K562 (cell line): ENCODE measurements around the gene AUNIP. TPM values are rescaled to one million over a fixed set of nuclear protein-coding genes. Genes with fewer than 3 reads are reported as not detected.
A peak's percentile ranks its signal among the peaks of the same experiment; 100 is the strongest.

Experiments used
- CBFB ChIP-seq: sonication (generic); formaldehyde crosslinking; IDR thresholded peaks from 2 replicates; pipeline ENCODE4 v1.4.0; 2020; ENCODE audit warnings: mild to moderate bottlenecking, missing genetic modification reagents
- DNMT1 ChIP-seq: fragments of 450-650 bp; IDR thresholded peaks from 2 replicates; pipeline ENCODE4 v1.6.1; 2016; ENCODE audit warnings: antibody characterized with exemption, mild to moderate bottlenecking
- FOXA1 ChIP-seq: fragments of 450-650 bp; IDR thresholded peaks from 2 replicates; pipeline ENCODE4 v1.6.1; 2016; ENCODE audit warnings: mild to moderate bottlenecking, borderline replicate concordance
- MGA ChIP-seq: fragments of 450-650 bp; IDR thresholded peaks from 2 replicates; pipeline ENCODE4 v1.6.1; 2016; ENCODE audit warnings: mild to moderate bottlenecking, moderate library complexity
- PCBP2 ChIP-seq: fragments of 200-400 bp; formaldehyde crosslinking; IDR thresholded peaks from 2 replicates; pipeline ENCODE4 v1.6.1; 2018; ENCODE audit warnings: low read length, low read depth, mild to moderate bottlenecking, moderate library complexity; ENCODE audit not compliant: poor library complexity, severe bottlenecking
- SAP30 ChIP-seq: fragments of 200-600 bp; sonication (generic); IDR thresholded peaks from 2 replicates; pipeline ENCODE4 v1.6.1; 2012; ENCODE audit warnings: borderline replicate concordance, low read depth, mild to moderate bottlenecking, moderate library complexity, low read length, control low read depth, inconsistent platforms; ENCODE audit not compliant: insufficient read depth, poor library complexity, severe bottlenecking
- ZNF224 ChIP-seq: sonication (generic); formaldehyde crosslinking; IDR thresholded peaks from 2 replicates; pipeline ENCODE4 v1.8.0; 2022; ENCODE audit warnings: mild to moderate bottlenecking, missing genetic modification reagents
- ZNF253 ChIP-seq: fragments of 250-450 bp; sonication (Bioruptor Pico); conservative IDR thresholded peaks from 2 replicates; pipeline ENCODE4 v1.6.1; 2021; ENCODE audit warnings: mild to moderate bottlenecking
- ZNF280B ChIP-seq: fragments of 250-450 bp; sonication (Bioruptor Pico); IDR thresholded peaks from 2 replicates; pipeline ENCODE4 v1.5.1; 2021; ENCODE audit warnings: mild to moderate bottlenecking
- polyA plus RNA-seq, 8 experiments: library from polyadenylated mRNA; depleted of rRNA in 4 of 8; stranded (reverse) in 5 of 8; unstranded in 3 of 8; fragments of >200 nt; fragmentation: Nextera tagmentation in 2 of 8; fragmentation: Illumina TruSeq in 1 of 8; extraction: Ambion mirVana in 2 of 8; extraction: Trizol in 1 of 8; gene quantifications; 2 replicates each; pipeline versions ENCODE4 v1.2.1 to v1.2.3, GENCODE V29; 2011 to 2014; ENCODE audit warnings: inconsistent platforms in 1 of 8, missing spikeins in 1 of 8
- total RNA-seq, 7 experiments: library from RNA; depleted of rRNA in 6 of 7; stranded (reverse); fragments of >200 nt in 6 of 7; fragmentation: Illumina TruSeq in 2 of 7; extraction: Trizol in 2 of 7; gene quantifications; 2 replicates each; pipeline versions ENCODE4 v1.2.1 to v1.2.3, GENCODE V29; 2011 to 2021; ENCODE audit warnings: low replicate concordance in 1 of 7

Gene AUNIP
- total and polyA plus RNA-seq, 9 of the 15 experiments (the other 6 are each of a cell fraction or from before 2014, with no cell fraction given): 12.1 to 53.8 (median 47.1) TPM

DNA sequence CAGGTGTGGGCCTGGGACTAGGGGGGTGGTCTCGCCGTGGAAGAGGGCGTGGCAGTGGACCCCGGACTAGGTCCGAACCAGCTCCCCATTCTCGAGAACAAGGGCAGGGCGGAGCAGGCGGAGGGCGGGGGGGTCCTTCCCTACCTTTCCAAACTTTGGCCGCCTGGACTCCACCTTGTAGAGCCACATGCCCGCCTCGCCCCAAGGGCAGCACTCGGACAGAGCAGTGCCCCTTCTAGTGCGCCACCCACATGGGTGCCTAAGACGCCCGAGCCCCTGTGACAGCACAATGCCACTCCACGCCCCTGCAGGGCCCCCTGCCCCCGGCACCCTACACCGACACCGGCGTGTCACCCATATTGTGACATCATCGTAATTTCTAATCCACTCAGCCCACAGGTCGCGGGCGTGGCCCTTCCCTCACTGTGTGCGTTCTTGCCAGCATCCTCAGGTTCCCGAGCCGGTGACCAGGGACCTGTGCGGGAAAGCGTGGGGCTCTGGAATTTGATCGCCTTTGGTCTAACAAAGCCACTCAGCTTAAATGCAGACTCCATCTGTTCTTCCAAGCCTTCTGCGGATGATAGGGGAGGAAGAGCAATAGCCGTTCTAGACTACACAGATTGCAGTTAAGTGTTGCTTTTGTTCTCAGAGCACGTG is 47.5 kb upstream of the AUNIP start (continued):
- TF ChIP-seq DNMT1 (no peak), ZNF253 (no peak), ZNF280B (CRISPR knock-in tag) (no peak), SAP30 (no peak), MGA (no peak), CBFB (peak; percentile 71; the same call in 1 of the 2 replicates), ZNF224 (CRISPR knock-in tag) (no peak), PCBP2 (no peak), FOXA1 (no peak)
